Measurements from ENCODE around the gene VAMP5.

The VAMP5 gene

GRCh38 chr2:85583667-85584353 is 421 bp upstream of the VAMP5 start:
- H4K5ac ChIP-seq (ENCODE audit: low read length), result no peak overlapping the region
- peak overlapping the region; percentile 34 for H3K9ac ChIP-seq (ENCODE audit: low read length)
- no peak overlapping the region for H2AK5ac ChIP-seq (ENCODE audit: low read length)
- no peaks in the 10 kb centered on the region for H3K36me3 ChIP-seq (ENCODE audit: control insufficient read depth, insufficient read depth, low read length)
- no peak overlapping the region for H3K27ac ChIP-seq (ENCODE audit: low read depth, low read length)
- no peak overlapping the region for H3K4me3 ChIP-seq (ENCODE audit: low read length)
- H3K4me1 ChIP-seq (ENCODE audit: control insufficient read depth, low read depth, low read length), result peaks cover 17% of the 10 kb centered on the region
- peak overlapping the region; percentile 82 for H3K18ac ChIP-seq (ENCODE audit: low read length)
- DNase-seq, result no peak
- no peak overlapping the region for H3K23ac ChIP-seq (ENCODE audit: low read length)
- H3K79me2 ChIP-seq (ENCODE audit: control insufficient read depth, insufficient read depth, low read length), result peaks cover 5% of the 10 kb centered on the region
- peak overlapping the region; percentile 7 for H3K4ac ChIP-seq (ENCODE audit: low read depth, low read length)
- H2BK120ac ChIP-seq (ENCODE audit: low read depth, low read length), result no peak overlapping the region
- no peak overlapping the region for H2BK15ac ChIP-seq (replicated peaks; ENCODE audit: low read depth)
- no CpG with 5 or more reads among the region's 16 CpGs for WGBS (ENCODE audit: extremely low coverage, insufficient coverage, low lambda C conversion rate)
- peak overlapping the region; percentile 80 for H3K56ac ChIP-seq (ENCODE audit: low read length)
- no peaks in the 10 kb centered on the region for H3K27me3 ChIP-seq (ENCODE audit: insufficient read depth, low read length, poor library complexity)
- peaks cover 9% of the 10 kb centered on the region for H3K79me1 ChIP-seq (ENCODE audit: low read length)
- no peak overlapping the region for H4K8ac ChIP-seq (ENCODE audit: low read depth, low read length)
- H2BK5ac ChIP-seq (ENCODE audit: low read length), result no peak overlapping the region
- no peak overlapping the region for H3K4me2 ChIP-seq (ENCODE audit: low read length)

- Histone ChIP-seq H3K56ac (ENCODE audit: low read length) (peak overlapping the region; percentile 80), H3K18ac (ENCODE audit: low read length) (peak overlapping the region; percentile 24), H3K9ac (ENCODE audit: low read length) (peak overlapping the region; percentile 61), H3K79me1 (ENCODE audit: low read length) (peaks cover 9% of the 10 kb centered on the region), H2BK120ac (ENCODE audit: low read depth, low read length) (no peak overlapping the region), H3K4me3 (ENCODE audit: low read length) (no peak overlapping the region), H3K36me3 (ENCODE audit: control insufficient read depth, insufficient read depth, low read length) (no peaks in the 10 kb centered on the region), H3K27me3 (ENCODE audit: insufficient read depth, low read length, poor library complexity) (no peaks in the 10 kb centered on the region), H4K8ac (ENCODE audit: low read depth, low read length) (no peak overlapping the region), H3K23ac (ENCODE audit: low read length) (no peak overlapping the region), H3K27ac (ENCODE audit: low read depth, low read length) (peak overlapping the region; percentile 66), H2BK5ac (ENCODE audit: low read length) (peak overlapping the region; percentile 3), H3K4ac (ENCODE audit: low read depth, low read length) (no peak overlapping the region), H2BK15ac (replicated peaks; ENCODE audit: low read depth) (no peak overlapping the region), H4K5ac (ENCODE audit: low read length) (no peak overlapping the region), H3K79me2 (ENCODE audit: control insufficient read depth, insufficient read depth, low read length) (peaks cover 5% of the 10 kb centered on the region), H2AK5ac (ENCODE audit: low read length) (peak overlapping the region; percentile 6), H3K4me2 (ENCODE audit: low read length) (peak overlapping the region; percentile 35), H3K4me1 (ENCODE audit: control insufficient read depth, low read depth, low read length) (peaks cover 13% of the 10 kb centered on the region)
- peak; percentile 93 for DNase-seq
- WGBS (ENCODE audit: extremely low coverage, insufficient coverage, low lambda C conversion rate), result no CpG with 5 or more reads among the region's 9 CpGs
Measured at GRCh38 chr2:85584857-85585780, 888 bp downstream of the VAMP5 start.

GRCh38 chr2:85585781-85586105 is 1.5 kb downstream of the VAMP5 start:
- Histone ChIP-seq H3K79me1 (ENCODE audit: low read length) (peaks cover 6% of the 10 kb centered on the region), H3K4ac (ENCODE audit: low read depth, low read length) (no peak overlapping the region), H2BK120ac (ENCODE audit: low read depth, low read length) (no peak overlapping the region), H3K27ac (ENCODE audit: low read depth, low read length) (peak overlapping the region; percentile 7), H3K36me3 (ENCODE audit: control insufficient read depth, insufficient read depth, low read length) (no peaks in the 10 kb centered on the region), H4K5ac (ENCODE audit: low read length) (no peak overlapping the region), H2AK5ac (ENCODE audit: low read length) (no peak overlapping the region), H3K79me2 (ENCODE audit: control insufficient read depth, insufficient read depth, low read length) (peaks cover 2% of the 10 kb centered on the region), H3K9ac (ENCODE audit: low read length) (no peak overlapping the region), H3K4me1 (ENCODE audit: control insufficient read depth, low read depth, low read length) (peaks cover 11% of the 10 kb centered on the region), H3K4me2 (ENCODE audit: low read length) (no peak overlapping the region), H3K4me3 (ENCODE audit: low read length) (no peak overlapping the region), H2BK15ac (replicated peaks; ENCODE audit: low read depth) (no peak overlapping the region), H3K56ac (ENCODE audit: low read length) (no peak overlapping the region), H3K23ac (ENCODE audit: low read length) (no peak overlapping the region), H3K18ac (ENCODE audit: low read length) (no peak overlapping the region), H2BK5ac (ENCODE audit: low read length) (peak overlapping the region; percentile 3), H4K8ac (ENCODE audit: low read depth, low read length) (no peak overlapping the region), H3K27me3 (ENCODE audit: insufficient read depth, low read length, poor library complexity) (no peaks in the 10 kb centered on the region)
- DNase-seq, result peak; percentile 47
- no CpG with 5 or more reads among the region's 1 CpG for WGBS (ENCODE audit: extremely low coverage, insufficient coverage, low lambda C conversion rate)

GRCh38 chr2:85588236-85588635 is 4.0 kb downstream of the VAMP5 start:
- no CpG with 5 or more reads among the region's 4 CpGs for WGBS (ENCODE audit: extremely low coverage, insufficient coverage, low lambda C conversion rate)
- no peak overlapping the region for H3K18ac ChIP-seq (ENCODE audit: low read length)

GRCh38 chr2:85588645-85589044 is 4.4 kb downstream of the VAMP5 start:
- H3K4me3 ChIP-seq (ENCODE audit: low read length), result no peak overlapping the region
- WGBS (ENCODE audit: extremely low coverage, insufficient coverage, low lambda C conversion rate), result no CpG with 5 or more reads among the region's 4 CpGs
- no peak overlapping the region for H2BK5ac ChIP-seq (ENCODE audit: low read length)
- no peaks in the 10 kb centered on the region for H3K79me2 ChIP-seq (ENCODE audit: control insufficient read depth, insufficient read depth, low read length)
- H2AK5ac ChIP-seq (ENCODE audit: low read length), result no peak overlapping the region
- H3K9ac ChIP-seq (ENCODE audit: low read length), result no peak overlapping the region
- H3K4me1 ChIP-seq (ENCODE audit: control insufficient read depth, low read depth, low read length), result peaks cover 11% of the 10 kb centered on the region
- no peak overlapping the region for H4K8ac ChIP-seq (ENCODE audit: low read depth, low read length)
- H2BK120ac ChIP-seq (ENCODE audit: low read depth, low read length), result no peak overlapping the region
- DNase-seq, result no peak
- H3K27me3 ChIP-seq (ENCODE audit: insufficient read depth, low read length, poor library complexity), result no peaks in the 10 kb centered on the region
- H3K23ac ChIP-seq (ENCODE audit: low read length), result no peak overlapping the region
- H3K27ac ChIP-seq (ENCODE audit: low read depth, low read length), result no peak overlapping the region
- no peaks in the 10 kb centered on the region for H3K79me1 ChIP-seq (ENCODE audit: low read length)
- no peaks in the 10 kb centered on the region for H3K36me3 ChIP-seq (ENCODE audit: control insufficient read depth, insufficient read depth, low read length)
- H3K56ac ChIP-seq (ENCODE audit: low read length), result no peak overlapping the region
- H3K18ac ChIP-seq (ENCODE audit: low read length), result no peak overlapping the region
- H2BK15ac ChIP-seq (replicated peaks; ENCODE audit: low read depth), result no peak overlapping the region
- H4K5ac ChIP-seq (ENCODE audit: low read length), result no peak overlapping the region
- H3K4ac ChIP-seq (ENCODE audit: low read depth, low read length), result no peak overlapping the region
- no peak overlapping the region for H3K4me2 ChIP-seq (ENCODE audit: low read length)

More at GRCh38 chr2:85588236-85588635, 4.0 kb downstream of the VAMP5 start:
- H3K23ac ChIP-seq (ENCODE audit: low read length), result no peak overlapping the region
- H4K5ac ChIP-seq (ENCODE audit: low read length), result no peak overlapping the region
- H2BK5ac ChIP-seq (ENCODE audit: low read length), result no peak overlapping the region
- peak; percentile 43 for DNase-seq
- no peak overlapping the region for H3K27ac ChIP-seq (ENCODE audit: low read depth, low read length)
- H3K27me3 ChIP-seq (ENCODE audit: insufficient read depth, low read length, poor library complexity), result no peaks in the 10 kb centered on the region
- H3K79me1 ChIP-seq (ENCODE audit: low read length), result no peaks in the 10 kb centered on the region
- H2BK120ac ChIP-seq (ENCODE audit: low read depth, low read length), result no peak overlapping the region
- no peaks in the 10 kb centered on the region for H3K36me3 ChIP-seq (ENCODE audit: control insufficient read depth, insufficient read depth, low read length)
- no peak overlapping the region for H3K4ac ChIP-seq (ENCODE audit: low read depth, low read length)
- H2AK5ac ChIP-seq (ENCODE audit: low read length), result no peak overlapping the region
- H3K4me1 ChIP-seq (ENCODE audit: control insufficient read depth, low read depth, low read length), result peaks cover 11% of the 10 kb centered on the region
- no peak overlapping the region for H3K4me3 ChIP-seq (ENCODE audit: low read length)
- H3K9ac ChIP-seq (ENCODE audit: low read length), result no peak overlapping the region
- no peak overlapping the region for H3K56ac ChIP-seq (ENCODE audit: low read length)
- no peak overlapping the region for H2BK15ac ChIP-seq (replicated peaks; ENCODE audit: low read depth)
- no peaks in the 10 kb centered on the region for H3K79me2 ChIP-seq (ENCODE audit: control insufficient read depth, insufficient read depth, low read length)
- H4K8ac ChIP-seq (ENCODE audit: low read depth, low read length), result no peak overlapping the region
- H3K4me2 ChIP-seq (ENCODE audit: low read length), result no peak overlapping the region

All from mesendoderm (in vitro differentiated cells).